ENCODE data around the gene ATP4B. TPM values are rescaled to one million over a fixed set of nuclear protein-coding genes. Genes with fewer than 3 reads are reported as not detected.

The ATP4B gene
- total RNA-seq, 1 donor from 2014 or later = not detected

- intact Hi-C loops (cut with DNase I) = no loop called here
- no peaks in the 10 kb centered on the region for H3K4me1 ChIP-seq
- no peak for DNase-seq (ENCODE audit: low spot score in 2 of 2)
- no peaks in the 10 kb centered on the region for H3K9me3 ChIP-seq
- H3K4me3 ChIP-seq = no peak overlapping the region
- no peak for TF ChIP-seq CTCF (IDR thresholded peaks at IDR 0.05)
- no peak overlapping the region for H3K27ac ChIP-seq
- peaks cover 35 to 39% of the 10 kb centered on the region in 2 donors for H3K36me3 ChIP-seq
- H3K27me3 ChIP-seq = no peaks in the 10 kb centered on the region
Measured at GRCh38 chr13:113634279-113635047, 23.5 kb downstream of the ATP4B start.

- no peak for DNase-seq (ENCODE audit: low spot score in 2 of 2)
Measured at GRCh38 chr13:113633485-113633873, 24.5 kb downstream of the ATP4B start.

GRCh38 chr13:113632706-113633484 lies 25.1 kb downstream of the ATP4B start:
- no peaks in the 10 kb centered on the region for H3K27me3 ChIP-seq
- no peak overlapping the region for H3K4me3 ChIP-seq
- no peak for TF ChIP-seq CTCF (IDR thresholded peaks at IDR 0.05)
- no peak overlapping the region for H3K27ac ChIP-seq
- H3K36me3 ChIP-seq = peaks cover 26 to 30% of the 10 kb centered on the region in 2 donors
- DNase-seq (ENCODE audit: low spot score in 2 of 2) = no peak
- H3K9me3 ChIP-seq = no peaks in the 10 kb centered on the region
- intact Hi-C loops (cut with DNase I) = no loop called here
- H3K4me1 ChIP-seq = no peaks in the 10 kb centered on the region

More at GRCh38 chr13:113633485-113633873, 24.5 kb downstream of the ATP4B start:
- peaks cover 31 to 33% of the 10 kb centered on the region in 2 donors for H3K36me3 ChIP-seq
- no peak overlapping the region for H3K27ac ChIP-seq
- H3K4me1 ChIP-seq = no peaks in the 10 kb centered on the region
- no peaks in the 10 kb centered on the region for H3K9me3 ChIP-seq
- no peak for TF ChIP-seq CTCF (IDR thresholded peaks at IDR 0.05)
- H3K4me3 ChIP-seq = no peak overlapping the region
- H3K27me3 ChIP-seq = no peaks in the 10 kb centered on the region
- intact Hi-C loops (cut with DNase I) = no loop called here

DNA sequence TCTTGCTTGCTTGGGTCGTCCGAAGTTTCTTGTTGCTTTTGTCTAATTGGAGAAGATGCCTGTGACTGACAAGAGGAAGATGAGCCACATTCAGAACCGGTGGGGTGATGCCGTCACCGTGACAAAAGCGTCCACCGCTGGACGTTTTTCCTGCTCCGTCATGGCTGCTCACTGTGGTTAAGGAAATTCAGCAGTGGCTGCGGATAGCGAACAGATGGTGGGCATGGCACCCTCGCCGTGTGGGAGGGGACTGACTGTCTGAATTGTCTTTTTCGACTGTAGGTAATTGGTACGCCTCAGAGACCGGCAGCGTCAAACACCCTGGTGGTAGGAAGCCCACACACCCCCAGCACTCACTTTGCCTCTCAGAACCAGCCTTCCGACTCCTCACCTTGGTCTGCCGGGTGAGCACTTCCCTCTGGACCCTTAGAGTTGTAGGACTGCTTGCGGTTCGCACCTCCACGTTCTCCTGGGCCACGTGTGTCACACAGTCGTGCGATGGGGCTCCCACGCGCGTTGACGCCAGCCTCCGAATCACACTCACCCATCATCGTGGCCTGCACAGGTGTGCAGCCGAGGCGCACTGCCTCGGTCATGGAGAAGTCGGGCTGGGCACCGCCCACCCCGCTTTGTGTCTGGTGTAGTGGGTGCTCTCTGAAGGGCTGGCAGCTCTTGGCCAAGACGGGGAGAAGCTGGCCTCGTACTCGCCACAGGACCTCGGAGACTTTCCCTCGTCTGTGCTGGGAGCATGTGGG lies 26.5 kb downstream of the ATP4B start:
- no peak for DNase-seq (ENCODE audit: low spot score in 2 of 2)

More for the DNA sequence above, 26.5 kb downstream of the ATP4B start:
- no peak overlapping the region for H3K4me3 ChIP-seq
- no peak overlapping the region for H3K27ac ChIP-seq
- H3K36me3 ChIP-seq = peaks cover 17 to 25% of the 10 kb centered on the region in 2 donors
- H3K9me3 ChIP-seq = no peaks in the 10 kb centered on the region
- intact Hi-C loops (cut with DNase I) = no loop called here
- no peaks in the 10 kb centered on the region for H3K27me3 ChIP-seq
- H3K4me1 ChIP-seq = no peaks in the 10 kb centered on the region
- no peak for TF ChIP-seq CTCF (IDR thresholded peaks at IDR 0.05)
